ENCODE data around the gene MTO1.
"Not testable (repeated sequence)": the region's sequence is repeated elsewhere in the genome, so short reads cannot be mapped to it uniquely, and the experiment has no call there.

Gene MTO1

GRCh38 chr6:73505142-73505541, 43.6 kb downstream of the MTO1 start:
- no peak for DNase-seq

- DNase-seq: not testable (repeated sequence)
Observed at GRCh38 chr6:73505705-73506104, 44.2 kb downstream of the MTO1 start.

GRCh38 chr6:73506246-73506645, 44.7 kb downstream of the MTO1 start:
- no peak for DNase-seq

- no peak for DNase-seq
Observed at GRCh38 chr6:73508776-73509175, 47.2 kb downstream of the MTO1 start.

- DNase-seq: no peak
Observed at GRCh38 chr6:73509851-73510250, 48.3 kb downstream of the MTO1 start.

- DNase-seq: peak; percentile 52
Observed at GRCh38 chr6:73511796-73512195, 50.3 kb downstream of the MTO1 start.

- no peak for DNase-seq
Observed at GRCh38 chr6:73513496-73513854, 51.9 kb downstream of the MTO1 start.

- peak; percentile 58 for DNase-seq
Observed at GRCh38 chr6:73514746-73515110, 53.2 kb downstream of the MTO1 start.

GRCh38 chr6:73515204-73515655, 53.7 kb downstream of the MTO1 start:
- peak; percentile 59 for DNase-seq

GRCh38 chr6:73516514-73517489, 55.3 kb downstream of the MTO1 start:
- no peak for DNase-seq

GRCh38 chr6:73518100-73518981, 56.8 kb downstream of the MTO1 start:
- DNase-seq: not testable (repeated sequence)

- not testable (repeated sequence) for DNase-seq
Observed at GRCh38 chr6:73518982-73519881, 57.7 kb downstream of the MTO1 start.

GRCh38 chr6:73519926-73520687, 58.6 kb downstream of the MTO1 start:
- peak; percentile 82 for DNase-seq

GRCh38 chr6:73520688-73521350, 59.3 kb downstream of the MTO1 start, which contains the start of gene EEF1A1:
Gene EEF1A1, minus strand, starts transcription at chr6:73521032. Its CDS starts 1,006 bp downstream, at chr6:73520026.
- DNase-seq: peak; percentile 100

- DNase-seq: no peak
Observed at GRCh38 chr6:73521351-73521985, 59.9 kb downstream of the MTO1 start.

- peak; percentile 52 for DNase-seq
Observed at GRCh38 chr6:73523434-73524123, 62.0 kb downstream of the MTO1 start.

- no peak for DNase-seq
Observed at GRCh38 chr6:73525546-73526330, 64.2 kb downstream of the MTO1 start.

GRCh38 chr6:73528897-73529296, 67.4 kb downstream of the MTO1 start:
- no peak for DNase-seq

- DNase-seq: no peak
Observed at GRCh38 chr6:73532293-73532692, 70.8 kb downstream of the MTO1 start.

Data from islet precursor cell (in vitro differentiated cells).